Neuron (in vitro differentiated cells): Measurements from ENCODE around the gene FBLIM1.

ENCODE experiments used
- H2AFZ ChIP-seq: one replicate; pipeline ENCODE4 v1.6.1; 2013; ENCODE audit warnings: low read depth, mild to moderate bottlenecking, inconsistent platforms, low read length, moderate library complexity
- H3K27me3 ChIP-seq: one replicate; pipeline ENCODE4 v1.6.1; 2013; ENCODE audit warnings: low read length; ENCODE audit not compliant: insufficient read depth
- H3K36me3 ChIP-seq: one replicate; pipeline ENCODE4 v1.6.1; 2013; ENCODE audit warnings: low read length; ENCODE audit not compliant: insufficient read depth
- H3K4me1 ChIP-seq: one replicate; pipeline ENCODE4 v1.6.1; 2013; ENCODE audit warnings: low read length; ENCODE audit not compliant: insufficient read depth
- H3K4me3 ChIP-seq: 2 replicates; pipeline ENCODE4 v1.5.1; 2013; ENCODE audit warnings: mild to moderate bottlenecking, low read length, moderate library complexity
- H3K9me3 ChIP-seq: one replicate; pipeline ENCODE4 v1.6.1; 2013; ENCODE audit warnings: low read length

Gene FBLIM1

DNA sequence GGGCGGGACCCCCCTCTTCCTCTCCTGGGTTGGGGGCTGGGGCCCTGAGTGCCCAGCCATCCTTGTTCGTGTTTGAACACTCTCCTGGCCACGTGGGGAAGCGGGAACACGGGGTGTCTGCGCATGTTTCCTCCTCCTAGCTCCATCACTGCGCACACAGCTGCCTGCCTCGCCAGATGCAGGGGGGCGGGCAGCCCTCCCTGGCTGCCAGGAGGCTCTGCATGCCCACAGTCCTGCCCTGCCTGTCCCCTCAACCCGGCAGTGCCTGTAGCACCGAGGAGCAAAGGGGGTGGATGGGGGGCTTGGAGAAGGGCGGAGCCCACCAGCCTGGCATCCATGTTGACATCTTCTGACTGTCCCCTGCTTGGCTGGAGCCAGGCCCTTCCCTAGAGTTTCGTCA is 24.3 kb upstream of the FBLIM1 start:
- H3K9me3 ChIP-seq = no peaks in the 10 kb centered on the region
- H3K36me3 ChIP-seq = peaks cover 31% of the 10 kb centered on the region
- no peak overlapping the region for H3K4me3 ChIP-seq
- H3K4me1 ChIP-seq = peaks cover 7% of the 10 kb centered on the region
- no peak overlapping the region for H2AFZ ChIP-seq
- H3K27me3 ChIP-seq = no peaks in the 10 kb centered on the region

DNA sequence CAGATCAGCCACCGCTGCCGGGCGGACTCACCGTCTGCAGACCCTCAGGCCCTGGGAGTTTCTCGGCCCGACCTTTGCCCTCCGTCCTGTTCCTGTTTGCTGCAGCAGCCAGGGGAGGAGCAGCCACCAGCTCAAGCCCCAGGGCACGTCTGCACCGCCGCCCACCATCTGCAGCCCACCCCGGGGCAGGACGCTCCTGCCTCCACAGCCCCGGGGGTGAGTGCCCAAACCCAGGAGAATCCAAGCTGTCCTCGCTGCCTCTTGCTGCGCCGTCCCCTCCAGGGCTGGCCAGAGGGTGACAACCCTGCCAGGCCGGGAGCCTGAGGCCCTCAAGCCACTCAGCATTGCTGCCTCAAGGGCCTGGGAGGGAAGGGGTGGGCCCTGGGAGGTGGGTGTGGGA is 23.7 kb upstream of the FBLIM1 start:
- peaks cover 28% of the 10 kb centered on the region for H3K36me3 ChIP-seq
- no peak overlapping the region for H3K4me3 ChIP-seq
- peaks cover 7% of the 10 kb centered on the region for H3K4me1 ChIP-seq

DNA sequence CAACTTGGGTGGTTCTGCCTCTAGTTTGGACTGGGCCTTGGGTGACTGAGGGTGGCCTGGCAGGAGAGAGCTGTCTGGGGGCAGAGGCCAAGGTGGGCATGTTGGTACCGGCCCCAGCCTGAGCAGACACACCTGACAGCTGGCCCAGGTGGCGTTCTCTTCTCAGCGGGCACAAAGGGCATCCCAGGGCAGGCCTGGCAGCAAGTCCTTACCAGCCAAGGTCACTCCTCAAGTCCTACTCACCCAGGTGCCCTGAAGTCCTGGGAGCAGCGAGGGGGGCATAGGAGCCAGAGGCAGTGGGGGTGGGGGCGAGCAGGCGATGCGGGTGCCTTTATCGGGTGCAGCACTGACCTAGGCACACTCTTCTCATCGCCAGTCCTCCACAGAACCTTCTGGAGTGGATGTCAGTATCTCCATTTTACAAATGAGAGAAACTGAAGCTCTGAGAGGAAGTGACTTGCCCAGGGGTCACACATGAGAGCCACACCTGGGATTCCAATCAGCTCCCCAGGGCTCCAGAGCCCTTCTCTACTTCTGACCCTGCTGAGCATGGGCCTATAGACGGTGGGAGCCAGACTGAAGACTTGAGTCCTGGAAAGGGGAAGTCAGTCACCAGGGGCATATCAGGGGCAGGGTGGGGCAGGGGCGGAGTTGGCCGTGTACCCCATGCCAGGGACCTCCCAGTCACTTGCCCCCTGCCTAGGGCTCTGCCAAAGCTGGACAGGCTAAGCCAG is 23.1 kb upstream of the FBLIM1 start:
- Histone ChIP-seq H3K36me3 (peaks cover 26% of the 10 kb centered on the region), H3K27me3 (no peaks in the 10 kb centered on the region), H3K9me3 (no peaks in the 10 kb centered on the region), H3K4me3 (no peak overlapping the region), H2AFZ (no peak overlapping the region), H3K4me1 (peaks cover 7% of the 10 kb centered on the region)

More for the DNA sequence above, 23.7 kb upstream of the FBLIM1 start:
- no peaks in the 10 kb centered on the region for H3K9me3 ChIP-seq
- no peak overlapping the region for H2AFZ ChIP-seq
- H3K27me3 ChIP-seq = no peaks in the 10 kb centered on the region

DNA sequence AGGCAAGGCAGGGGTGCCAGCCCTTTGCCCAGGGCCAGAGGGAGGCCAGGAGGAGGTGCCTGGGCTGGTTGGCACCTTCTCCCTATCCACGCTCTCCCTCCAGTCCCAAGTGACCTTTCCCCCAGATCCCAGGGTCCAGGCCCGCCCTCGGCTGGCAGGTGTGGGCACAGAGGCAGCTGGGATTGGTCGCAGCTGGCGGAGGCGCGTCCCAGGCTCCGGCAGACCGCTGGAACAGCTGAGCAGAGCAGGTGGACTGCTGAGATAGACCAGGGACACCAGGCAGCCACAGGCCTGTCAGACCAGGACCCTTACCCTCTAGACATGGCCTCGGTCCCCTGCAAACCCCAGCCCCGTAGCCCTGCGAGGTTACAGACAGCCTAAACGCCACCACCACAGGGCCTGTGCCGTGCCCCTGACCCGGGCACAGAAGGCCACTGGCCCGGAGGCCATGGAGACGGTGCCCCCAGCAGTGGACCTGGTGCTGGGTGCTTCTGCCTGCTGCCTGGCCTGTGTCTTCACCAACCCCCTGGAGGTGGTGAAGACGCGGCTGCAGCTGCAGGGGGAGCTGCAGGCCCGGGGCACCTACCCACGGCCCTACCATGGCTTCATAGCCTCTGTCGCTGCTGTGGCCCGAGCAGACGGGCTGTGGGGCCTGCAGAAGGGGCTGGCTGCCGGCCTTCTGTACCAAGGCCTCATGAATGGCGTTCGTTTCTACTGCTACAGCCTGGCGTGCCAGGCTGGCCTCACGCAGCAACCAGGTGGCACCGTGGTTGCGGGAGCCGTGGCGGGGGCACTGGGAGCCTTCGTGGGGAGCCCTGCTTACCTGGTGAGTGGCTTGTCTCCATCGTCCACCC is 22.3 kb upstream of the FBLIM1 start, which contains the start of gene SLC25A34:
Gene SLC25A34, plus strand, starts transcription at position 221 of the 854 bp plus-strand sequence. Its CDS starts 228 bp downstream, at position 449.
- peaks cover 7% of the 10 kb centered on the region for H3K4me1 ChIP-seq

DNA sequence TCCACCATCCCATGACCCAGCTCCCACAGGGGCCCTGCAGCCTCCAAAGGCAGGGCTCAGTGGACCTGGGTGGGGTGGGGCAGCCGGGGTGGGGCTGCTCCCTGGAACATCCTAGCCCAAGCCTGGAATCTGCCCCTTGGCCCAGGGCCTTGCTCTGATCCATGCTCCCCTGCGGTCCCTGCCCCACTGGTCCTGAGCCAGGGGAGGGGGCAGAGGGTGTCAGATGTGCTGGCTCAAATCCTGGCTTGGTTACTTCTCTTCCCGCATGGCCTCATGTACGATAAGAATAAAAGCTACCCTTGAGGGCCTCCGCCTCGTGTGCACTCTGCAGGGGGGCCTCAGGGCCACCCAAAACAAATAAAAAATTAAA is 21.7 kb upstream of the FBLIM1 start:
- no peak overlapping the region for H2AFZ ChIP-seq
- peaks cover 14% of the 10 kb centered on the region for H3K36me3 ChIP-seq
- H3K4me1 ChIP-seq = peaks cover 7% of the 10 kb centered on the region
- H3K9me3 ChIP-seq = no peaks in the 10 kb centered on the region
- no peaks in the 10 kb centered on the region for H3K27me3 ChIP-seq
- H3K4me3 ChIP-seq = no peak overlapping the region

More for the DNA sequence above, 22.3 kb upstream of the FBLIM1 start, which contains the start of gene SLC25A34:
- H3K27me3 ChIP-seq = no peaks in the 10 kb centered on the region
- no peaks in the 10 kb centered on the region for H3K9me3 ChIP-seq
- H3K36me3 ChIP-seq = peaks cover 18% of the 10 kb centered on the region
- no peak within 1 kb of the TSS for H3K4me3 ChIP-seq
- H2AFZ ChIP-seq = no peak within 1 kb of the TSS

DNA sequence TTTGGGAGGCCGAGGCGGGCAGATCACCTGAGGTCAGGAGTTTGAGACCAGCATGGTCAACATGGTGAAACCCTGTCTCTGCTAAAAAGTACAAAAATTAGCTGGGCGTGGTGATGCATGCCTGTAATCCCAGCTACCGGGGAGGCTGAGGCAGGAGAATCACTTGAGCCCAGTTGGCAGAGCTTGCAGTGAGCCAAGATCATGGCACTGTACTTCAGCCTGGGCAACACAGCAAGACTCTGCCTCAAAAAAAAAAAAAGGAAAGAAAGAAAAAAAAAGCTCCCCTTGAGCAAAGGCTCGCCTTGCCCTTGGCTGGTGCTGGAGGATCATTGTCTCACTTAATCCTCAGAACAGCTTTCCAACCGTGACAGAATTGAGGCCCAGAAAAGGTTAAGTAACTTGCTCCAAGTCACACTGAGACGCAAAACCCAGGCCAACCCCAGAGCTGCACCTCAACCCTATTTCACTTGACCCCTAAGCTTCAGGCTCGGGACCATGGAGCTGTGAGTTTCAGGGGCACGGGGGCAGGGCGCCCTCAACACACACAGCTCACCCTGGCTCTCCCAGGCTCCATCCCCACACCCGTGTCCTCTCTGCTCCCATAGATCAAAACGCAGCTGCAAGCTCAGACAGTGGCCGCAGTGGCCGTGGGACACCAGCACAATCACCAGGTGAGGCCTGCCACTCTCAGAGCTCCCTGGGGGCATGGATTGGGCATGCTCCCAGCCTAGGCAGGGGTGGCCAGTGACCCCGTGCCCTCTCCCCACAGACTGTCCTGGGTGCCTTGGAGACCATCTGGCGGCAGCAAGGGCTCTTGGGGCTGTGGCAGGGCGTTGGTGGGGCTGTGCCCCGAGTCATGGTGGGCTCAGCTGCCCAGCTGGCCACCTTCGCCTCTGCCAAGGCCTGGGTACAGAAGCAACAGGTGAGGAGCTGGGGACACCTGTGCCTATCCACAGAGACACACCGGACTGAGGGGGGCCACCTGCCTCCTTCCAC is 21.0 kb upstream of the FBLIM1 start:
- H3K9me3 ChIP-seq = no peaks in the 10 kb centered on the region

DNA sequence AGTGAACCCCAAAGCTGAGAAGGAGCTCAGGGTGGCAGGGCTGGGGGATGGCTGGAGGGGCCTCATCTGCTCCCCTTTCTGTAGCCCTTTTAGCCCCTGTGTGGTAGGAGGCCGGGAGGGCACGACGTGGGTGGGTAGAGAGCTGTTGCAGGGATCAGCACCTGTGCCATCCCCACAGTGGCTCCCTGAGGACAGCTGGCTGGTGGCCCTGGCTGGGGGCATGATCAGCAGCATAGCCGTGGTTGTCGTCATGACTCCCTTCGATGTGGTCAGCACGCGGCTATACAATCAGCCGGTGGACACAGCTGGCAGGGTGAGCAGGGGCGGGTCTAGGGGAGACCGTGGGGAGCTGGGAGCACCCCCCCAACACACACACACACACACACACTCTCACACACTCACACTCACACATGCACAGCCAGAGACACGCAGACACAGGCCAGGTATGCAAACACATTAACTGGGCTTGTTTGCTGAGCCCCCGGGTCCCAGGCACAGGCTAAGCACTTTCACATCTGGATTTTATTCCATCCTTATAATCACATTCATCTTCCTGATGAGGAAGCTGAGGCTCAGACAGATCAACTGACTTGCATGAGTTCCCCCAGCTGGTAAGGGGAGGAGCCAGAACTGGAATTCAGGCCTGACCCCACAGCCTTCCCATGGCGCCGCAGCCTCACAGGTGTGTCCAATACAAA is 20.0 kb upstream of the FBLIM1 start:
- H3K4me3 ChIP-seq = no peak overlapping the region
- H3K4me1 ChIP-seq = peaks cover 7% of the 10 kb centered on the region
- H3K9me3 ChIP-seq = no peaks in the 10 kb centered on the region
- H3K27me3 ChIP-seq = no peaks in the 10 kb centered on the region
- no peak overlapping the region for H2AFZ ChIP-seq
- H3K36me3 ChIP-seq = peaks cover 4% of the 10 kb centered on the region

More for the DNA sequence above, 21.0 kb upstream of the FBLIM1 start:
- peaks cover 7% of the 10 kb centered on the region for H3K4me1 ChIP-seq
- H3K36me3 ChIP-seq = peaks cover 10% of the 10 kb centered on the region
- H2AFZ ChIP-seq = no peak overlapping the region
- H3K4me3 ChIP-seq = no peak overlapping the region
- H3K27me3 ChIP-seq = no peaks in the 10 kb centered on the region

DNA sequence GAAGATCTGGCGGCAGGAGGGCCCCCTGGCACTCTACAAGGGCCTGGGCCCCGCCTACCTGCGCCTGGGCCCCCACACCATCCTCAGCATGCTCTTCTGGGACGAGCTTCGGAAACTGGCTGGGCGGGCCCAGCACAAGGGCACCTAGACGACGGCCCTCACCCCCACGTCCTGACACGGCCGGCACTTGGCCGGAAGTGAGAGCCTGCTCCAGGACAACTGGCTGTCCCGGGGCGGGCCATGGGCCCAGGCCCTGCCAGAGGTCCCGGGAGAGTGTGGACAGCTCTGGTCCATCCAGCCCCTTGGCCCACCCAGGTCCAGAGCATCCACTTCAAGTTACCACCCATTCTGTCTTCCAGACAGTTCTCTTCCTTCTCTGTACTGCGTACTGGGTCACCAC is 19.3 kb upstream of the FBLIM1 start:
- Histone ChIP-seq H3K36me3 (no peaks in the 10 kb centered on the region), H3K27me3 (no peaks in the 10 kb centered on the region), H3K4me1 (peaks cover 7% of the 10 kb centered on the region), H2AFZ (no peak overlapping the region), H3K9me3 (no peaks in the 10 kb centered on the region), H3K4me3 (no peak overlapping the region)

DNA sequence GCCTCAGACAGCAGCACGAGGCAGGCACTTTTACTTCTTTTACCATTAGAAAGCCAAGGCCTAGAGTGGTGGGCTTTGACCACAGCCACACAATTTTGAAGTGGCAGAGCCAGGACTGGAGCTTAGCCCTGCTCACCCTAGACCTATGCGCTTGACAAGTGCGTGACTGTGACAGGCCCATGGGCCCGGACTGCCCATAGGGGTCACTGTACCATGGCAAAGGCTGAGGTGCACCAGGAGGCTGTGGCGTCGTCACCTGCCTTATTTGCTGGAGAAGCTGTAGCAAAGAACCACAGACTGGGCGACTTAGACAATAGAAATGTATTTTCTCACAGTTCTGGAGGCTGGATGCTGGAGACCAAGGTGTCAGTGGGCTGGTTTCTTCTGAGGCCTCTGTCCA is 18.9 kb upstream of the FBLIM1 start:
- Histone ChIP-seq H3K9me3 (no peaks in the 10 kb centered on the region), H3K27me3 (no peaks in the 10 kb centered on the region), H3K36me3 (no peaks in the 10 kb centered on the region), H2AFZ (no peak overlapping the region), H3K4me3 (no peak overlapping the region), H3K4me1 (peaks cover 7% of the 10 kb centered on the region)

DNA sequence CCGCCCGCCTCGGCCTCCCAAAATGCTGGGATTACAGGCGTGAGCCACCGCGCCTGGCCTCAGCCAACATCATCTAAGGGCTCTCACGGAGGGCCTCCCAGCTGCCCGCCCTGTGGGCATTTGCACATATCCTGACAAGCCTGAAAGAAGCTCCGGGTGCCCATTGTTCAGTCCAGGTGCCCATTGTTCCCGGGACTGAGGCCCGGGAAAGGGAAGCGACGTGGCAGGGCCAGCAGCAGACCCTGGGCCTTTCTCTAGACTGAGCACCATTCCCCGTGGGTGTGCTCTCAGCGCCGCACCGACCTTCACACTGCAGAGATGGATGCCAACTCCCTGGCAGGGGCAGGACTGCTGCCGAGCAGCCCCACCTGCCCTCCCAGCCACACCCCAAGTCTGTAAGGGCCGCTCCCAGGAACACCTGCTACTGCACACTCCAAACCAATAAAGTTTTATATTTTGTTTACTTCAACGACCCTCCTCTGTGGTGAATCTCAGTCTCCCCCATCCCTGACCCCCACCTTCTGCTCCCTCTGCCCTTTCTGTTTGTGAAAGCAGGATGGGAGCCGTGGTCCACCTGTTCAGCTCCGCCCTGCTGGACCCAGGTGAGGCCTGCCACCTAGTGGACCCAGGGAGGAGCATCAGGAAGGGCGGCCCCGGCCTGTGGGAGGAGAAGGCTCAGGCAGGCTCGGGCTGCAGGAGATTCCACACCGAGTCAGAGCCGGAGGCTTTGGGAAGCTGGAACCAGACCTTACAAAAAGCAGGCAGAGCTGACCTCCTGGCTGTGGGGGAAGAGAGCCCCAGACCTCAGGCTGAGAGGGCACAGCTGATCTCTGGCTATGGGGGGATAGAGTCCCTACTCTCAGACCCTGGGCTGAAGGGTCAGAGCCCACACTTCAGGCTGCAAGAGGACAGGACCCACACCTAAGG is 17.4 kb upstream of the FBLIM1 start:
- H3K36me3 ChIP-seq = no peaks in the 10 kb centered on the region
- no peaks in the 10 kb centered on the region for H3K27me3 ChIP-seq
- no peaks in the 10 kb centered on the region for H3K9me3 ChIP-seq
- H3K4me1 ChIP-seq = peaks cover 7% of the 10 kb centered on the region
- no peak overlapping the region for H2AFZ ChIP-seq
- H3K4me3 ChIP-seq = no peak overlapping the region

DNA sequence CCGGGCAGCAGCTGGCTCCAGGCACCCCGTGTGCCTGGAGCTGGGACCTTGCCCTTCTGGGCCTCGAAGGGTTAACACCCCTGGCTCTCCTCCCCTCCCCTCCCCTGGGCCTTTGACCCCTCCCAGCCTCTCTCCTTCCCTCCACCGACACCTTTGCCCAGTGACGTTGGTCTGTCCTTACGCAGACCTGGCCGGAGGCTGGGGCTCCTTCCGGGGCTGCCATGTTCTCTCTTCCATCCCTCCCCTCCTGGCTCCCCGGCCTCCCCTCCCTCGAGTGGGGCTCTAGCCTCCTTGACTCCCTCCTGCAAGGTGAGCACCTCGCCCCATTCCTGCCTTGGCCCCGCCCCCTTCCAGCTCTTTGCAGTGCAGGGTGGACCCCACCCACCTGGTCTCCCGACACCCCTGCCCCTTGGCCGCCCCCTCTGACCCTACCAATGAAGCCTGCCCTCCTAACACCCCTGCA is 16.2 kb upstream of the FBLIM1 start, which contains the start of gene TMEM82:
Gene TMEM82, plus strand, starts transcription at position 161 of the 463 bp plus-strand sequence. Its CDS starts 61 bp downstream, at position 222.
- no peaks in the 10 kb centered on the region for H3K9me3 ChIP-seq
- no peak within 1 kb of the TSS for H3K4me3 ChIP-seq
- H3K27me3 ChIP-seq = no peaks in the 10 kb centered on the region
- H3K4me1 ChIP-seq = peaks cover 7% of the 10 kb centered on the region
- H2AFZ ChIP-seq = no peak within 1 kb of the TSS
- no peaks in the 10 kb centered on the region for H3K36me3 ChIP-seq
